Measurements from ENCODE around the gene SH2B2. TPM values are rescaled to one million over a fixed set of nuclear protein-coding genes. Genes with fewer than 3 reads are reported as not detected.

The SH2B2 gene
- 2.0 and 2.9 TPM in 2 replicates for total RNA-seq

GRCh38 chr7:102286237-102287110 is at the start of gene SH2B2:
SH2B2 (plus strand) TSS chr7:102286868; CDS start chr7:102300551, 13,683 bp downstream.

DNA sequence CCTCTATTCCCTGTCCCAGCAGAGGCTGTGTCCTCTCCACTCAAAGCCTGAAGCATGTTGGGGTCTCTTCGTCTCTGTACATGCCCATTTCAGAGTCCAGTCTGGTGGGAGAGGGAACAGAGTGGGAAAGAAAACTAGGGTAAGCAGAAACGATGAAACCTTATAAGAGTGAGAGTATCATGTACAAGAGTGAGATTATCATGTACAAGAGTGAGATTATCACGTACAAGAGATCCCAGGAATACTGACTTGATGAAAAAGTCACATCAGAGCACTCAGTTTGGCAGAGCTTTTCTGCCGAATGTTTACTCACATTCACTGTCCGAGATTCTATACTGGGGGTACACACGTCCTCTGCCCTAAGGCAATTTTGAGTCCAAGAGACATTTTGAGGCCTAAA is 69.7 kb downstream of the SH2B2 start, which contains the start of gene SPDYE6:
TSS of gene SPDYE6 (minus strand) at position 101 of the 400 bp plus-strand sequence. CDS start 421 bp downstream, outside the sequence.

Small RNA genes lying within 50 kb of the gene (small RNA-seq; reads per million reads assigned to genes)
- gene AC005088.1 (not detected), gene MIR4285 (not detected), gene RF00019 (not detected)

Other genes starting within 250 kb of the SH2B2 start
- gene SPDYE6, start 69.6 kb downstream of the SH2B2 start, total RNA-seq = not detected in 2 replicates
- gene PRKRIP1, start 109.5 kb downstream of the SH2B2 start, total RNA-seq = 10.3 and 10.9 TPM in 2 replicates
- gene ORAI2, start 146.7 kb downstream of the SH2B2 start, total RNA-seq = 23.9 and 30.1 TPM in 2 replicates
- gene ALKBH4, start 178.0 kb downstream of the SH2B2 start, total RNA-seq = 10.7 and 11.1 TPM in 2 replicates
- gene LRWD1, start 178.1 kb downstream of the SH2B2 start, total RNA-seq = 23.5 and 33.2 TPM in 2 replicates
- 37.8 and 46.7 TPM in 2 replicates for gene POLR2J, start 192.1 kb downstream of the SH2B2 start, total RNA-seq
- gene RASA4B, start 230.9 kb downstream of the SH2B2 start, total RNA-seq = 0.20 and 0.73 TPM in 2 replicates

Measured in subcutaneous preadipocyte (primary cell).